ENCODE results near the gene NAV3. TPM values are rescaled to one million over a fixed set of nuclear protein-coding genes. Genes with fewer than 3 reads are reported as not detected.

NAV3 gene
- total and polyA plus RNA-seq, 9 of the 15 experiments (the other 6 are each of a cell fraction or from before 2014, with no cell fraction given), result 0.04 TPM; not detected in 8

- Histone ChIP-seq H3K36me3 (ENCODE audit: control insufficient read depth, insufficient read depth, low read length) (no peaks in the 10 kb centered on the region), H3K27ac (ENCODE audit: extremely low read depth, low read depth, low read length) (no peak overlapping the region), H4K20me1 (replicated peaks; ENCODE audit: control insufficient read depth, insufficient read depth, low read length) (no peaks in the 10 kb centered on the region), H3K9me1 (ENCODE audit: control insufficient read depth, insufficient read depth, low read length) (no peaks in the 10 kb centered on the region), H3K79me2 (ENCODE audit: control insufficient read depth, insufficient read depth, low read length) (no peaks in the 10 kb centered on the region), H3K9ac (ENCODE audit: insufficient read depth in 1 of 2, low read depth in 2 of 2, low read length in 2 of 2) (no peak overlapping the region), H3K4me2 (ENCODE audit: insufficient read depth, low read length) (no peak overlapping the region), H2AFZ (ENCODE audit: low read depth, low read length) (no peak overlapping the region), H3K27me3 (ENCODE audit: control insufficient read depth in 2 of 2, insufficient read depth in 2 of 2, low read length in 2 of 2) (no peaks in the 10 kb centered on the region), H3K4me1 (replicated peaks in 1 of 2; ENCODE audit: control insufficient read depth in 2 of 2, insufficient read depth in 2 of 2, low read length in 2 of 2) (no peaks in the 10 kb centered on the region), H3K4me3 (no peak overlapping the region), H3K9me3 (replicated peaks; ENCODE audit: control insufficient read depth, insufficient read depth, low read depth, low read length) (no peaks in the 10 kb centered on the region)
- in situ Hi-C loops (cut with MboI), result no loop called here
- intact Hi-C loops (cut with micrococcal nuclease), result no loop called here
- no peak for FAIRE-seq
- BruUV-seq (replicated peaks), result no TSS peak
- 0% methylated on average over 3 of the region's 3 CpGs for WGBS (ENCODE audit: insufficient coverage, low coverage, missing lambda C conversion rate)
- POLR2A ChIA-PET, result interaction anchor here (0.8 kb wide), 1 partner anchor 30 kb away, joined by 4 read pairs; no protein-coding TSS in a partner anchor
- no peak for DNase-seq (ENCODE audit: extremely low read depth in 1 of 4, low spot score in 3 of 4)
- TF ChIP-seq NR3C1 (CRISPR knock-in tag; IDR thresholded peaks at IDR 0.05) (no peak), ATF3 (IDR thresholded peaks at IDR 0.05) (no peak), ATF3 (CRISPR knock-in tag; conservative IDR thresholded peaks at IDR 0.05) (no peak), ZNF184 (CRISPR knock-in tag; IDR thresholded peaks at IDR 0.05) (no peak), FOXK1 (CRISPR knock-in tag; IDR thresholded peaks at IDR 0.05; ENCODE audit: borderline replicate concordance) (no peak)
- ATAC-seq, result no peak
- CTCF ChIA-PET (ENCODE audit: low intra/inter-chr PET ratio), result no interaction called here
These were observed 17.2 kb downstream of the NAV3 start for GRCh38 chr12:77847680-77848431.
